GM12892 (cell line): ENCODE data around the gene TICAM2.
A peak's percentile ranks its signal among the peaks of the same experiment; 100 is the strongest.

Source experiments
- DNase-seq: peaks from one replicate; pipeline ENCODE4 v3.0.0; 2011; ENCODE audit not compliant: insufficient read length
- FAIRE-seq: peaks from 2 replicates; lab custom pipeline; 2011; peaks lifted over from hg19 to GRCh38; lab: Jason Lieb, UNC
- POLR2A ChIP-seq: IDR thresholded peaks from 2 replicates; pipeline ENCODE4 v1.6.1; 2011; ENCODE audit warnings: low read depth, low read length, control low read depth
- POLR2AphosphoS5 ChIP-seq: IDR thresholded peaks from 2 replicates; pipeline ENCODE4 v1.6.1; 2011; ENCODE audit warnings: low read depth, low read length, control low read depth
- TAF1 ChIP-seq: IDR thresholded peaks from 2 replicates; pipeline ENCODE4 v1.6.1; 2011; ENCODE audit warnings: low read depth, mild to moderate bottlenecking, control low read depth, low read length, borderline replicate concordance

The TICAM2 gene

GRCh38 chr5:115602591-115603125 is 379 bp upstream of the TICAM2 start:
- TF ChIP-seq POLR2A (no peak), TAF1 (no peak), POLR2AphosphoS5 (no peak)
- no peak for FAIRE-seq
- DNase-seq: no peak

- FAIRE-seq (peak; percentile 38), DNase-seq (no peak)
- no peak for TF ChIP-seq POLR2AphosphoS5
- TF ChIP-seq POLR2A: no peak
- no peak for TF ChIP-seq TAF1
Measured at GRCh38 chr5:115600766-115601165, 1.5 kb downstream of the TICAM2 start.

GRCh38 chr5:115599924-115600323 is 2.4 kb downstream of the TICAM2 start:
- TF ChIP-seq POLR2AphosphoS5: no peak
- DNase-seq (no peak), FAIRE-seq (no peak)

- TF ChIP-seq POLR2A (0 out of 2 replicates have a peak, but pooled peaks have one; percentile 43), TAF1 (no peak), POLR2AphosphoS5 (no peak)
- no peak for DNase-seq
- FAIRE-seq: peak; percentile 96
Measured at GRCh38 chr5:115599502-115599901, 2.8 kb downstream of the TICAM2 start.

GRCh38 chr5:115594128-115595047 is 7.9 kb downstream of the TICAM2 start:
- peak; percentile 9 for FAIRE-seq
- TF ChIP-seq POLR2A: no peak
- TF ChIP-seq TAF1: no peak
- TF ChIP-seq POLR2AphosphoS5: no peak
- DNase-seq: no peak

GRCh38 chr5:115589043-115589442 is 13.2 kb downstream of the TICAM2 start:
- TF ChIP-seq POLR2AphosphoS5 (no peak), POLR2A (no peak), TAF1 (no peak)
- FAIRE-seq (no peak), DNase-seq (no peak)

GRCh38 chr5:115588640-115589039 is 13.6 kb downstream of the TICAM2 start:
- DNase-seq (no peak), FAIRE-seq (no peak)
- TF ChIP-seq POLR2A (no peak), TAF1 (no peak), POLR2AphosphoS5 (no peak)

GRCh38 chr5:115586525-115587146 is 15.6 kb downstream of the TICAM2 start:
- no peak for FAIRE-seq
- no peak for DNase-seq
- no peak for TF ChIP-seq POLR2A

- TF ChIP-seq TAF1: no peak
- no peak for TF ChIP-seq POLR2AphosphoS5
- TF ChIP-seq POLR2A: no peak
- FAIRE-seq (peak; percentile 17), DNase-seq (no peak)
Measured at GRCh38 chr5:115585265-115585664, 17.0 kb downstream of the TICAM2 start.

- TF ChIP-seq TAF1 (no peak), POLR2AphosphoS5 (no peak), POLR2A (no peak)
- no peak for FAIRE-seq
Measured at GRCh38 chr5:115584501-115584900, 17.8 kb downstream of the TICAM2 start.

GRCh38 chr5:115583474-115583873 is 18.8 kb downstream of the TICAM2 start:
- TF ChIP-seq TAF1: no peak
- TF ChIP-seq POLR2A: no peak
- no peak for TF ChIP-seq POLR2AphosphoS5
- DNase-seq (no peak), FAIRE-seq (peak; percentile 5)

More at GRCh38 chr5:115584501-115584900, 17.8 kb downstream of the TICAM2 start:
- DNase-seq: no peak
